ENCODE data around the gene COL6A2.

The COL6A2 gene

GRCh38 chr21:46054451-46054881, 43.4 kb upstream of the COL6A2 start:
- 0 out of 2 replicates have a peak, but pooled peaks have one; percentile 32 for TF ChIP-seq ZBTB7A (IDR thresholded peaks at IDR 0.05; ENCODE audit: low read depth)
- TF ChIP-seq TAF1 (IDR thresholded peaks at IDR 0.05; ENCODE audit: low read depth): no peak

DNA sequence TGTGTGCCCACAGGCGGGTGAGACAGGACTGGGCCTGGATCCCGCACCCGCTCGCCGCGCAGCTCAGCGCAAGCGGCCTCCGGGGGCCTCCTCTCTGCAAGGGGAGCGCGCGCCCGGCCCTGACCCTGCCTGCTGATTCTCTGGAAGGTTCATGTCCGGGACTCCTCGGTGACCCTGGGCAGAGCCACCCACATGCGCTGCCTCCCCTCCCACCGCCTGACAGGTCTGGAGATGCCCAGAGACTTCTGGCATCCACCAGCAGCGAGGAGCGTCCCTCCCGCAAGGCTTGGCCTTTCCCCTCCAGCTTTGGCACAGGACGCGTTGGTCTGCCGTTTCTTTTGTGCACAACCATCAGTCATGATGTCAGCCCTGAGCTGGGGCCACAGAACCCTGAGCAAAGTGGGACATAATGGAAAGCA, 42.0 kb upstream of the COL6A2 start:
- TF ChIP-seq NFIC (IDR thresholded peaks at IDR 0.05) (no peak), TAF1 (IDR thresholded peaks at IDR 0.05; ENCODE audit: low read depth) (no peak), TCF12 (IDR thresholded peaks at IDR 0.05; ENCODE audit: low read depth) (no peak), ZBTB7A (IDR thresholded peaks at IDR 0.05; ENCODE audit: low read depth) (no peak), EP300 (IDR thresholded peaks at IDR 0.05; ENCODE audit: borderline replicate concordance) (no peak), FOXM1 (IDR thresholded peaks at IDR 0.05; ENCODE audit: borderline replicate concordance, low read depth) (no peak), REST (IDR thresholded peaks at IDR 0.05; ENCODE audit: low read depth) (no peak), RAD21 (IDR thresholded peaks at IDR 0.05; ENCODE audit: low read depth) (no peak), EGR1 (IDR thresholded peaks at IDR 0.05) (no peak), USF1 (IDR thresholded peaks at IDR 0.05) (no peak), CREB1 (IDR thresholded peaks at IDR 0.05; ENCODE audit: low read depth) (no peak), YY1 (IDR thresholded peaks at IDR 0.05; ENCODE audit: low read depth) (no peak), CEBPB (IDR thresholded peaks at IDR 0.05) (no peak), TEAD4 (IDR thresholded peaks at IDR 0.05) (no peak)
- TF ChIP-seq, protein P1, sequence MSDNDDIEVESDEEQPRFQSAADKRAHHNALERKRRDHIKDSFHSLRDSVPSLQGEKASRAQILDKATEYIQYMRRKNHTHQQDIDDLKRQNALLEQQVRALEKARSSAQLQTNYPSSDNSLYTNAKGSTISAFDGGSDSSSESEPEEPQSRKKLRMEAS (IDR thresholded peaks at IDR 0.05): no peak

GRCh38 chr21:46056450-46056903, 41.4 kb upstream of the COL6A2 start:
- TF ChIP-seq CREB1 (IDR thresholded peaks at IDR 0.05; ENCODE audit: low read depth) (no peak), NFIC (IDR thresholded peaks at IDR 0.05) (no peak), TAF1 (IDR thresholded peaks at IDR 0.05; ENCODE audit: low read depth) (no peak), RAD21 (IDR thresholded peaks at IDR 0.05; ENCODE audit: low read depth) (no peak), FOXM1 (IDR thresholded peaks at IDR 0.05; ENCODE audit: borderline replicate concordance, low read depth) (no peak), USF1 (IDR thresholded peaks at IDR 0.05) (no peak), TEAD4 (IDR thresholded peaks at IDR 0.05) (no peak), TCF12 (IDR thresholded peaks at IDR 0.05; ENCODE audit: low read depth) (no peak), EGR1 (IDR thresholded peaks at IDR 0.05) (no peak), EP300 (IDR thresholded peaks at IDR 0.05; ENCODE audit: borderline replicate concordance) (no peak), CEBPB (IDR thresholded peaks at IDR 0.05) (no peak), YY1 (IDR thresholded peaks at IDR 0.05; ENCODE audit: low read depth) (no peak), ZBTB7A (IDR thresholded peaks at IDR 0.05; ENCODE audit: low read depth) (no peak), REST (IDR thresholded peaks at IDR 0.05; ENCODE audit: low read depth) (no peak)
- TF ChIP-seq, protein P1 (IDR thresholded peaks at IDR 0.05): no peak

DNA sequence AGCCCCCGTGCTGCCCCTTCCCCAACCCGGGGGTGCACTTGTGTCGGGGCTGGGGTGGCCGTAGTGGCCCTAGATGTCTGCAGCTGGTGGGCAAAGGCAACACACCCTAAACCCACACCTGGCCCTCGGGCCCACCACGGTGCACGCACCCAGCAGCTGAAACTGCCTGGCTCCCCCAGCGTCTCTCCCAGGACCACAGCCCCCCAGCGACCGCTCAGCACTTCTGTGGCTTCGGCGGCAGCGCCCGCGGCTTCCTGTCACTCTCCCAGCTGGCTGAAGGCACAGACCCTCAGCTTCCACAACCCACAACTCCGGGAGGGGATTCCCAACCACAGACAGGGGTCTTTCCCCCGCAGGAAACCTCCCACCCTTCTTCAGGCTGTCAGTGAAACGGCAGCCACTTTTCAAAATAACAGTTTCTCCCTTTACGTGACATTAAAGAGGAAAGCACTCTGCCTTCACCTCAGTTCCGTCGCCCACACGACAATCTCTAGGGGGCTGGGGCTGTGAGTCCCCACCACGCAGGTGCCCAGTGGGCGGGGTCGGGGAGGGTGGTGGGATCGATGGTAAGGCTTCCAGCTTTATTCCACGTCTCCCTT, 40.7 kb upstream of the COL6A2 start:
- TF ChIP-seq NFIC (IDR thresholded peaks at IDR 0.05) (no peak), TCF12 (IDR thresholded peaks at IDR 0.05; ENCODE audit: low read depth) (no peak), FOXM1 (IDR thresholded peaks at IDR 0.05; ENCODE audit: borderline replicate concordance, low read depth) (no peak), RAD21 (IDR thresholded peaks at IDR 0.05; ENCODE audit: low read depth) (no peak), ZBTB7A (IDR thresholded peaks at IDR 0.05; ENCODE audit: low read depth) (no peak), CEBPB (IDR thresholded peaks at IDR 0.05) (no peak), USF1 (IDR thresholded peaks at IDR 0.05) (no peak), TEAD4 (IDR thresholded peaks at IDR 0.05) (no peak), CREB1 (IDR thresholded peaks at IDR 0.05; ENCODE audit: low read depth) (no peak), REST (IDR thresholded peaks at IDR 0.05; ENCODE audit: low read depth) (no peak), EGR1 (IDR thresholded peaks at IDR 0.05) (no peak), EP300 (IDR thresholded peaks at IDR 0.05; ENCODE audit: borderline replicate concordance) (no peak), TAF1 (IDR thresholded peaks at IDR 0.05; ENCODE audit: low read depth) (no peak)
- TF ChIP-seq, protein P1 (IDR thresholded peaks at IDR 0.05): no peak

Measured in Ishikawa (cell line).